ENCODE measurements around the gene DAB2. TPM values are rescaled to one million over a fixed set of nuclear protein-coding genes. Genes with fewer than 3 reads are reported as not detected.

DAB2 gene
- polyA plus RNA-seq, 1 donor (not counting 4 experiments of a cell fraction or from before 2014, with no cell fraction given) = 10.4 TPM

- Histone ChIP-seq H3K4me3 (ENCODE audit: control insufficient read depth in 2 of 3, extremely low read depth in 1 of 3, insufficient read depth in 2 of 3, low read depth in 1 of 3, low read length in 3 of 3) (no peak overlapping the region), H3K79me2 (ENCODE audit: control insufficient read depth, insufficient read depth, low read length) (no peaks in the 10 kb centered on the region), H3K9me3 (ENCODE audit: control insufficient read depth, low read depth, low read length) (peaks cover 4% of the 10 kb centered on the region), H4K20me1 (ENCODE audit: control insufficient read depth, extremely low read depth, insufficient read depth, low read length) (no peaks in the 10 kb centered on the region), H3K27ac (ENCODE audit: control insufficient read depth, insufficient read depth, low read length) (no peak overlapping the region), H3K4me2 (ENCODE audit: control insufficient read depth, extremely low read depth, insufficient read depth, low read depth, low read length) (no peak overlapping the region), H3K9me1 (ENCODE audit: control insufficient read depth, extremely low read depth, insufficient read depth, low read length) (no peaks in the 10 kb centered on the region), H3K27me3 (ENCODE audit: control insufficient read depth, extremely low read depth, insufficient read depth, low read length) (no peaks in the 10 kb centered on the region), H3K36me3 (ENCODE audit: control insufficient read depth in 2 of 2, extremely low read depth in 1 of 2, insufficient read depth in 2 of 2, low read length in 2 of 2) (no peaks in the 10 kb centered on the region), H3K4me1 (ENCODE audit: control insufficient read depth, extremely low read depth, insufficient read depth, low read length) (peaks cover 36% of the 10 kb centered on the region), H3K9ac (ENCODE audit: control insufficient read depth, extremely low read depth, insufficient read depth, low read length) (no peak overlapping the region), H2AFZ (ENCODE audit: control insufficient read depth, low read length) (no peak overlapping the region)
- FAIRE-seq (no peak), DNase-seq (ENCODE audit: low read depth, low spot score) (no peak)
- dilution Hi-C loops (cut with MboI; ENCODE audit: extremely low pct_ligation_motif_present, low sequenced_read_pairs) = no loop called here
- TF ChIP-seq, protein P1, sequence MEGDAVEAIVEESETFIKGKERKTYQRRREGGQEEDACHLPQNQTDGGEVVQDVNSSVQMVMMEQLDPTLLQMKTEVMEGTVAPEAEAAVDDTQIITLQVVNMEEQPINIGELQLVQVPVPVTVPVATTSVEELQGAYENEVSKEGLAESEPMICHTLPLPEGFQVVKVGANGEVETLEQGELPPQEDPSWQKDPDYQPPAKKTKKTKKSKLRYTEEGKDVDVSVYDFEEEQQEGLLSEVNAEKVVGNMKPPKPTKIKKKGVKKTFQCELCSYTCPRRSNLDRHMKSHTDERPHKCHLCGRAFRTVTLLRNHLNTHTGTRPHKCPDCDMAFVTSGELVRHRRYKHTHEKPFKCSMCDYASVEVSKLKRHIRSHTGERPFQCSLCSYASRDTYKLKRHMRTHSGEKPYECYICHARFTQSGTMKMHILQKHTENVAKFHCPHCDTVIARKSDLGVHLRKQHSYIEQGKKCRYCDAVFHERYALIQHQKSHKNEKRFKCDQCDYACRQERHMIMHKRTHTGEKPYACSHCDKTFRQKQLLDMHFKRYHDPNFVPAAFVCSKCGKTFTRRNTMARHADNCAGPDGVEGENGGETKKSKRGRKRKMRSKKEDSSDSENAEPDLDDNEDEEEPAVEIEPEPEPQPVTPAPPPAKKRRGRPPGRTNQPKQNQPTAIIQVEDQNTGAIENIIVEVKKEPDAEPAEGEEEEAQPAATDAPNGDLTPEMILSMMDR (optimal IDR thresholded peaks at IDR 0.05 in 1 of 3, IDR thresholded peaks at IDR 0.05 in 1 of 3, conservative IDR thresholded peaks at IDR 0.05 in 1 of 3; ENCODE audit: extremely low read depth in 1 of 3, insufficient read depth in 2 of 3, low read length in 3 of 3) = no peak
- TF ChIP-seq EZH2 (IDR thresholded peaks at IDR 0.05; ENCODE audit: low read length) = no peak
Measured at GRCh38 chr5:39356263-39356662, 68.5 kb downstream of the DAB2 start.

DNA sequence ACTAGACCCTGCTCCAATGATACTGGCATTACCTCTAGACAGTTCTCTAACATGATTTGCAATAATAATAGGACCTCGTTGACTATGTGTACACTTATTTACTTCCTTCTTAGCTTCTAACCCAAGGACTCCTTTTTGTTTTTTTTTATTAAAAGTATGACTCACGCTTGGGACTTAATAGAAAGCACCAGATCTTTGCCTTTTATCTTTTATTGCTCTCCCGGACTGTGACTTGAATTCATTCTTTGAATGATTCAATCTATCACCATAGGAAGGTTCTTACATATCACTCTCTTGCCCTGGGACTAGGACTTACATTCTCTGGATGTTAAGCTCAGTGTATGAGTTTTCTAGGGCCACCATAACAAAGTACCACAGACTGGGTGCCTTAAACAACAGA, 69.5 kb downstream of the DAB2 start:
- Histone ChIP-seq H2AFZ (ENCODE audit: control insufficient read depth, low read length) (no peak overlapping the region), H3K27ac (ENCODE audit: control insufficient read depth, insufficient read depth, low read length) (no peak overlapping the region), H3K9ac (ENCODE audit: control insufficient read depth, extremely low read depth, insufficient read depth, low read length) (no peak overlapping the region), H3K36me3 (ENCODE audit: control insufficient read depth in 2 of 2, extremely low read depth in 1 of 2, insufficient read depth in 2 of 2, low read length in 2 of 2) (no peaks in the 10 kb centered on the region), H4K20me1 (ENCODE audit: control insufficient read depth, extremely low read depth, insufficient read depth, low read length) (no peaks in the 10 kb centered on the region), H3K79me2 (ENCODE audit: control insufficient read depth, insufficient read depth, low read length) (no peaks in the 10 kb centered on the region), H3K9me3 (ENCODE audit: control insufficient read depth, low read depth, low read length) (peaks cover 6% of the 10 kb centered on the region), H3K9me1 (ENCODE audit: control insufficient read depth, extremely low read depth, insufficient read depth, low read length) (no peaks in the 10 kb centered on the region), H3K4me1 (ENCODE audit: control insufficient read depth, extremely low read depth, insufficient read depth, low read length) (peaks cover 28% of the 10 kb centered on the region), H3K4me3 (ENCODE audit: control insufficient read depth in 2 of 3, extremely low read depth in 1 of 3, insufficient read depth in 2 of 3, low read depth in 1 of 3, low read length in 3 of 3) (no peak overlapping the region), H3K4me2 (ENCODE audit: control insufficient read depth, extremely low read depth, insufficient read depth, low read depth, low read length) (no peak overlapping the region), H3K27me3 (ENCODE audit: control insufficient read depth, extremely low read depth, insufficient read depth, low read length) (no peaks in the 10 kb centered on the region)
- TF ChIP-seq, protein P1 (optimal IDR thresholded peaks at IDR 0.05 in 1 of 3, IDR thresholded peaks at IDR 0.05 in 1 of 3, conservative IDR thresholded peaks at IDR 0.05 in 1 of 3; ENCODE audit: extremely low read depth in 1 of 3, insufficient read depth in 2 of 3, low read length in 3 of 3) = no peak
- no peak for TF ChIP-seq EZH2 (IDR thresholded peaks at IDR 0.05; ENCODE audit: low read length)
- FAIRE-seq (no peak), DNase-seq (ENCODE audit: low read depth, low spot score) (no peak)
- dilution Hi-C loops (cut with MboI; ENCODE audit: extremely low pct_ligation_motif_present, low sequenced_read_pairs) = no loop called here
